Measurements from ENCODE around the gene IL22RA2.

The IL22RA2 gene

DNA sequence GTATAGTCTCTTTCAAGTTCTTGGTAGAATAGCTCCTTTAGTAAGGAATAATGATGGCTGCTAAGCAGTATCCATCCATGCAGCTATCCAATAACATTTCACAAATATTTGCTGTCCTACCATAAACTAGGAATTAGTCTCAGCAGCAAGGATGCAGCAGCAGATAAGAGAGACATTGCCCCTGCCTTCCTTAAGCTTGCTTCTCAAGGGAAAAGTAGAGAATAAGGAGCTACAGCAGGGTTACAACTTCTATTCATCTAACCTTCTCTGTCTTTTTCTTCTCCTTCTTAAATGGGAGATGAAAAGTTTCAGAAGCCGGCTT, 2.4 kb downstream of the IL22RA2 start:
- no peaks in the 10 kb centered on the region for H3K36me3 ChIP-seq (ENCODE audit: insufficient read depth, low read length)
- H3K27me3 ChIP-seq (ENCODE audit: insufficient read depth, low read length): peaks cover 9% of the 10 kb centered on the region

DNA sequence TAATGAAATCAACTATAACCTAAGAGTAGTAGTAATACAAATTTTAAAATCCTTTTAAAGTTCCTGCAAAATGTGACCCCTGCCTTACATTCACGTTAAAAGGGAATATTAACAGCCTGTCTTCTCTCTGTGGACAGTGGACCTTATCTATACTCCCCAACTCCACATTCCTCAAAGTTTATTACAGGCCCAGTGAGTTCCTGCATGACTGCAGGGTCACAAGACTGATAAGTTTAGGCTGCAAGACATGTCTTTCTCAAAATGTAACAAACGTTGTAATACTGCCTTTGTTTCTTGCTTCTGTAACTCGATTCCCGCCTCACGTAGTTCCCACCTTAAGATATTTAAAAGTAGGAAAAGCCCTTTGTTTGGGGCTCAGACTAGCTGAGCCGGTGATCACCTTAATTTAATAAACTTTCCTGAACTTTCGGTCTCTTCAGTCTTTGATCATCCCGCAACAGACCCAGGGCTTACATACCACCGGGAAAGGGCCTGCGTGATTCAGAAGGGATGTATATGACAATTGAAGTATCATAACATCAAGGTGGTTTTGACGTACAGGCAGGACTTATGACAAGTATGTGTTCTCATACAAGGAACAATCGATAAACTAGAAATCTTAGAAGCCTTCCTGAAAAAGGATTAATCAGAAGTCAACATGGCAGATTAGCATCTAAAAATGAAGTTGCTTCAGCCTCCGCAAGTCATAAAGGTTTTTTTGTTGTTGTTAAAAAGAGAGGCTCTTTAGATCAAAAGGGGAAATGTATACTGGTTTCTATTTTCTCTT, 3.0 kb downstream of the IL22RA2 start:
- Histone ChIP-seq H3K4me3 (ENCODE audit: low read length) (no peak overlapping the region), H3K9me3 (ENCODE audit: low read length) (no peaks in the 10 kb centered on the region)

More for the DNA sequence above, 2.4 kb downstream of the IL22RA2 start:
- Histone ChIP-seq H2AFZ (ENCODE audit: low read depth, low read length) (no peak overlapping the region), H3K4me3 (ENCODE audit: low read length) (no peak overlapping the region), H3K9me3 (ENCODE audit: low read length) (no peaks in the 10 kb centered on the region), H3K4me1 (ENCODE audit: insufficient read depth, low read length) (no peaks in the 10 kb centered on the region)

DNA sequence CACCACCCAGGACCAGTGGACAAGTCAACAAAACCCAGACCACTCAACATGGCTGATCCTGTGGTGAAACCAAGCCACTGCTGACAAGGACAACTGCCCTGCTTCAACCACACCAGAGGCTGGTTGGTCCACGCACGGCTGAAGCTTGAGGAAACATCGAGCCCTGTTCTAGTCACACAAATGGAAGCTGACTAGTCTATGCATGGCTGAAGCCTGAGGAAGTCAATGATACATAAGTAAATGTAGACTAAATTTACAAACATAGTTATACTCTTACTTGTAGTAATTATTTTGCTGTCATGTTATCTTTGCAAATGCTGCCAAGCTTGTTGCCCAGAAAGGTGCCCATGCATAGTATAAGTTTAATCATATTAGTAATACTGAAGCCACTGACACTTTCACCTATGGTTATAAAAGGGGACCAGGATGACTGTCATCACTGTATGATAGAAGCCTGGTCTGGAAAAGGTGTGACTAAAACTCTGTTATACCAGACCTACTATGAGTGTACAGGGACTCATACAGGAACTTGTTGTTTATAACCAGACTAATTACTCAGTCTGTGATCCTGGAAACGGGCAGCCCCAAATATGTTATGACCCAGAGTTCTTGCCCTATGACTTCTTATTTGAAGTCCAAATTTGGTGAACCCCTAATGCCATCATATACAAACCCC, 5.6 kb downstream of the IL22RA2 start:
- H3K27me3 ChIP-seq (ENCODE audit: insufficient read depth, low read length): peaks cover 9% of the 10 kb centered on the region
- no peaks in the 10 kb centered on the region for H3K36me3 ChIP-seq (ENCODE audit: insufficient read depth, low read length)
- H2AFZ ChIP-seq (ENCODE audit: low read depth, low read length): no peak overlapping the region
- H3K9me3 ChIP-seq (ENCODE audit: low read length): no peaks in the 10 kb centered on the region
- H3K4me3 ChIP-seq (ENCODE audit: low read length): no peak overlapping the region
- H3K4me1 ChIP-seq (ENCODE audit: insufficient read depth, low read length): no peaks in the 10 kb centered on the region

More for the DNA sequence above, 3.0 kb downstream of the IL22RA2 start:
- H3K36me3 ChIP-seq (ENCODE audit: insufficient read depth, low read length): no peaks in the 10 kb centered on the region
- no peak overlapping the region for H2AFZ ChIP-seq (ENCODE audit: low read depth, low read length)
- peaks cover 9% of the 10 kb centered on the region for H3K27me3 ChIP-seq (ENCODE audit: insufficient read depth, low read length)
- no peaks in the 10 kb centered on the region for H3K4me1 ChIP-seq (ENCODE audit: insufficient read depth, low read length)

DNA sequence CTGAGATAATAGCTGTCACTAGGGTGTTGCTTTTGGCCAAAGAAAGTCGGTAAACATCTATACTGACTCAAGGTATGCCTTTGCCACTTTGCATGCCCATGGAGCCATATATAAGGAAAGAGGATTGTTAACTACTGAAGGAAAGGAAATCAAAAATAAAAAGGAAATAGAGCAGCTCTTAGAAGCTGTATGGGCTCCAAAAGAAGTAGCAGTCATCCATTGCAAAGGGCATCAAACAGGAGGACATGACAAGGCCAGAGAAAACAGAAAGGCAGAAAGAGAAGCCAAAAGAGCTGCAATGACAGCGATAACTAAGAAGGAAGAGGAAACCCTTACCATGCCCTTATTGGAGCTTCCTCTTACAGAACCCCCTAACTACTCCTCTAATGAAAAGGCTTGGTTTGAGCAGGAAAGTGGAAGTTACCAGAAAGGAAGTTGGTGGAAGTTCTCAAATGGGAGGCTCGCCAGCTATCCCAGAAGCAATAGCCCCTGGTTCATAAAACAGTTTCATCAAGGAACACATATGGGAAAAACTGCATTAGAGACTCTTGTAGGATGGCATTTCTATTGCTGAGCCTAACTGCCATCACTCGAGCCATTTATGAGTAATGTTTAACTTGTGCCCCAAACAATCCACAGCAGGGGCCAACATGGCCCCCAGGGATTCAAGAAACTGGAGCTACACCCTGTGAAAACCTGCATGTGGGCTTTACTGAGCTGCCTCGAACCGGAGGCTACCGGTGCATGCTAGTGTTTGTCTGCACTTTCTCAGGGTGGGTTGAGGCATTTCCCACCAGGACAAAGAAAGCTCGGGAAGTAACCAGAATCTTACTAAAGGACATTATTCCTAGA, 7.0 kb downstream of the IL22RA2 start:
- Histone ChIP-seq H2AFZ (ENCODE audit: low read depth, low read length) (no peak overlapping the region), H3K9me3 (ENCODE audit: low read length) (no peaks in the 10 kb centered on the region), H3K27me3 (ENCODE audit: insufficient read depth, low read length) (peaks cover 8% of the 10 kb centered on the region), H3K4me3 (ENCODE audit: low read length) (no peak overlapping the region), H3K4me1 (ENCODE audit: insufficient read depth, low read length) (no peaks in the 10 kb centered on the region), H3K36me3 (ENCODE audit: insufficient read depth, low read length) (no peaks in the 10 kb centered on the region)

DNA sequence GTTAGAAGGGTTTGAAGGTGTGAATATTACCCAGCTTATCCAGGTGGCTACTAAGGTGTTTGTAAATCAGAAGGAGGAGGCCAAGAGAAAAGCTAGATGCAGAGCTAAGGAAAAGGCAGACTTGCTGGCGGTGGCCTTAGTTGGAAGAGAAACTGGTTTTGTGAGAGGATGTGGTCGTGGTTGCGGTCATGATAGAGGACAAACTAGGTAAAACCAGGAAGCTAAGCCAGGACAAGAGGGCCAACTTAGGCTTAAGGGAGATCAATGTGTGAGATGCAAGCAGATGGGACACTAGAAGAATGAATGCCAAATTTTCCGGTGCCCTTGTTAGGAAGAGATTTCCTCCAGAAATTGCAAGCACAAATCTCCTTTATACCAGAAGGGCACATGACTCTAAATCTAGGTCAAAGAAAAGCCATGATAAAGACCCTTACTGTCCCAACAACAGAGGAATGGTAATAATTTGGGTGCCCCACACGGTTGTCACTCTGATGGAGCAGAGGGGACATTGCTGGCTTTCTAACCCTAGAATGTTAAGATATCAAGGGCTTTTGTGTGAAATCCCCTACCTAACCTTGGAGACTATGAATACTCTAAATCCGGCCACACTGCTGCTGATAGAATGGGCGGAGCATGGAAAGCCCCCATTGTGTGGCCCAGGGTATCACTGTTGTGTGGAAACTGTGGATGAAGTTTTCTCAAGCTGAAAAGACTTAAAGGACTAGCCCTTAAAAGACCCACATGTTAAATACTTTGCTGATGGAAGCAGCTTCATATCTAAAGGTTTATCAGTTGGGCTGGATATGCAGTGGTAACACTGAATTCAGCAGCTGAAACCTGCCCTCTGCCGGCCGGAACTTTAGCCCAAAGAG, 7.8 kb downstream of the IL22RA2 start:
- H3K9me3 ChIP-seq (ENCODE audit: low read length): no peaks in the 10 kb centered on the region
- no peak overlapping the region for H2AFZ ChIP-seq (ENCODE audit: low read depth, low read length)
- no peak overlapping the region for H3K4me3 ChIP-seq (ENCODE audit: low read length)
- H3K27me3 ChIP-seq (ENCODE audit: insufficient read depth, low read length): peaks cover 2% of the 10 kb centered on the region
- no peaks in the 10 kb centered on the region for H3K36me3 ChIP-seq (ENCODE audit: insufficient read depth, low read length)
- H3K4me1 ChIP-seq (ENCODE audit: insufficient read depth, low read length): no peaks in the 10 kb centered on the region

DNA sequence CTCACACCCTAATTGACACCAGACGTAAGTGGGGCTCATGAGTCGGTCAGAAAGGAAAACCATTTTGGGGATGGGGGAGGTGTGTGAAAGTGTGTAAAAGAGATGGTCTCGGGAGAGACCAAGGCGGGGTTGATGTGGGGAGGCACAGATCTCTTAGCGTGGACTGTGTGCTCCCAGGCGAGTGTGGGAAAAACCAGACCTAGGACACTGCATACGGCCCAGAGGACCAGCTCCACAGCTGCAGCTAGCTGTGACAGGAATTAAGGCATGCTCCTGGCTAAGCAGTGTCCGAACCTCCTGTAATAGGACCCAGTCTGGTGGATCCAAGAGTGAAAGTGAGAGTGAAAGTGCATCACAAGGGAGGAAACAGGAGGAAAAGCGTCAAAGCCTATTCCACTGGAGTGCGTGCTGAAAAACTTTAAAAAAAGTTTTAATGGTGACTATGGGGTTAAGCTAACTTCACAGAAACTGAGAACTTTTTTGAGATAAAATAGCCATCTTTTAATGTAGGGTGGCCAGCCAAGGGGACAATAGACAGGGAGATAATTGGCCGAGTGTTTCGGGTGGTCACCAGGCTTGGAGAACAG, 9.6 kb downstream of the IL22RA2 start:
- no peak overlapping the region for H3K4me3 ChIP-seq (ENCODE audit: low read length)

GRCh38 chr6:137162692-137163306, 10.6 kb downstream of the IL22RA2 start:
- no peak overlapping the region for H2AFZ ChIP-seq (ENCODE audit: low read depth, low read length)
- no peaks in the 10 kb centered on the region for H3K4me1 ChIP-seq (ENCODE audit: insufficient read depth, low read length)
- no peak overlapping the region for H3K4me3 ChIP-seq (ENCODE audit: low read length)

More for the DNA sequence above, 9.6 kb downstream of the IL22RA2 start:
- H3K9me3 ChIP-seq (ENCODE audit: low read length): no peaks in the 10 kb centered on the region
- no peaks in the 10 kb centered on the region for H3K4me1 ChIP-seq (ENCODE audit: insufficient read depth, low read length)
- H2AFZ ChIP-seq (ENCODE audit: low read depth, low read length): no peak overlapping the region
- no peaks in the 10 kb centered on the region for H3K27me3 ChIP-seq (ENCODE audit: insufficient read depth, low read length)
- H3K36me3 ChIP-seq (ENCODE audit: insufficient read depth, low read length): no peaks in the 10 kb centered on the region

DNA sequence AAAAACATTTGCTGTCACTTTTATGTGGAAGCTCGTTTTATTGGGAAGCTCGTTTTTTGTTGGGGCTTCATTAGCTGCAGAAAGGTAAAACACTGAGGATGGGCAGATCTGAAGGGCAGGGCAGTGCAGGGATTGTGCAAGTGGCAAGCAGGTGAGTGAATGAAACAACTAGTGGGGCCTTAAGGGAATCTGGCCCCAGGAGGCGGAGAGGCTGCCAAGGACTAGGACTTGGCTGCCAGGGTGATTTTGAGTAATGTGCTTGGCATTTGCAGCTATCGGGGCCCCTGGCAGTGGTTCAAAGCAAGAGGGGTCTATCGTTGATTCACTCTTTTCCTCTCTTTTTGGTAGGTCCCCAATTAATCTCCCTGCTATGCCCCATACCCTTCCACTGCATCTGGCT, 11.5 kb downstream of the IL22RA2 start:
- H3K36me3 ChIP-seq (ENCODE audit: insufficient read depth, low read length): no peaks in the 10 kb centered on the region
- H3K27me3 ChIP-seq (ENCODE audit: insufficient read depth, low read length): no peaks in the 10 kb centered on the region
- H2AFZ ChIP-seq (ENCODE audit: low read depth, low read length): no peak overlapping the region
- H3K9me3 ChIP-seq (ENCODE audit: low read length): no peaks in the 10 kb centered on the region
- no peak overlapping the region for H3K4me3 ChIP-seq (ENCODE audit: low read length)
- H3K4me1 ChIP-seq (ENCODE audit: insufficient read depth, low read length): no peaks in the 10 kb centered on the region

More at GRCh38 chr6:137162692-137163306, 10.6 kb downstream of the IL22RA2 start:
- no peaks in the 10 kb centered on the region for H3K36me3 ChIP-seq (ENCODE audit: insufficient read depth, low read length)
- H3K27me3 ChIP-seq (ENCODE audit: insufficient read depth, low read length): no peaks in the 10 kb centered on the region
- no peaks in the 10 kb centered on the region for H3K9me3 ChIP-seq (ENCODE audit: low read length)

- Histone ChIP-seq H3K27me3 (ENCODE audit: insufficient read depth, low read length) (no peaks in the 10 kb centered on the region), H2AFZ (ENCODE audit: low read depth, low read length) (no peak overlapping the region), H3K4me1 (ENCODE audit: insufficient read depth, low read length) (no peaks in the 10 kb centered on the region), H3K36me3 (ENCODE audit: insufficient read depth, low read length) (no peaks in the 10 kb centered on the region), H3K9me3 (ENCODE audit: low read length) (no peaks in the 10 kb centered on the region), H3K4me3 (ENCODE audit: low read length) (no peak overlapping the region)
Measured at GRCh38 chr6:137160763-137161162, 12.7 kb downstream of the IL22RA2 start.

DNA sequence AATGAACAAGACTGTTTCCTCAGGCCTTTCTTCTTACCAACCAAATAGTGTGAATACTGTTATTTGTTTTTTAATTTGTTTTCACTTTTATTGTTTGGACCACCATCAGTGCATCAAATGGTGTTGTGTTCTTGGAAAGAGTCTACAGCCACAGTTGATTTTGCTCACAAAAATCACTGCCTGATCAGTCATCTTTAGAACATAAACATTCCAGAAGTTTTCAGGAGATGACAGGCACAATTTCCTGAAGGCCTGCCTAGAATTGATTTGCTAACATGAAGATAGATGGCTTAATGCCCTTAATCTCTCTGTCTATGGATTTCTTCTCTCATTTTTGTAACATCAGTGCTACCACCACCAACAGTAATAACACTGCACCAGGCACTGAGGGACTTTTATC, 13.5 kb downstream of the IL22RA2 start:
- Histone ChIP-seq H3K9me3 (ENCODE audit: low read length) (no peaks in the 10 kb centered on the region), H2AFZ (ENCODE audit: low read depth, low read length) (no peak overlapping the region), H3K27me3 (ENCODE audit: insufficient read depth, low read length) (no peaks in the 10 kb centered on the region), H3K4me3 (ENCODE audit: low read length) (no peak overlapping the region), H3K4me1 (ENCODE audit: insufficient read depth, low read length) (no peaks in the 10 kb centered on the region), H3K36me3 (ENCODE audit: insufficient read depth, low read length) (no peaks in the 10 kb centered on the region)

DNA sequence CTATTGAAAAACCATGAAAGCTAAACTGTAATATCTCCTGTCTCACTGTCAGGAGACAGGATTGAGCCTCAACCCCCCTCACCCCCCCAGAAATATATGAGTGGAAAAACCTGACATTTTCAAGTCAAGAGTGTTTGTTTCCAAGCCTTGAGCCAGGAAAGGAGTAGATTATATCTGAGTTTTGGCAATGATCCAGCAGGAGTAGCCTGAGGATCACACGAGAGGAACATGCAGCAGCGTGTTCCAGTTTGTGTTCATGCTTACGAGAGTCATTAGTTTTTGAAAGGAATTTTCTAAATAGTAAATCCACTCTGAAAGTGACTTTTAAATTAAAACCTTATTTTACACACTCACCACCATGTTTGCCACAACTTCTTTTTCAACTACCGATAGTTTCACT, 15.8 kb downstream of the IL22RA2 start:
- no peaks in the 10 kb centered on the region for H3K4me1 ChIP-seq (ENCODE audit: insufficient read depth, low read length)
- no peak overlapping the region for H2AFZ ChIP-seq (ENCODE audit: low read depth, low read length)
- H3K9me3 ChIP-seq (ENCODE audit: low read length): no peaks in the 10 kb centered on the region
- H3K27me3 ChIP-seq (ENCODE audit: insufficient read depth, low read length): no peaks in the 10 kb centered on the region
- no peaks in the 10 kb centered on the region for H3K36me3 ChIP-seq (ENCODE audit: insufficient read depth, low read length)
- H3K4me3 ChIP-seq (ENCODE audit: low read length): no peak overlapping the region

DNA sequence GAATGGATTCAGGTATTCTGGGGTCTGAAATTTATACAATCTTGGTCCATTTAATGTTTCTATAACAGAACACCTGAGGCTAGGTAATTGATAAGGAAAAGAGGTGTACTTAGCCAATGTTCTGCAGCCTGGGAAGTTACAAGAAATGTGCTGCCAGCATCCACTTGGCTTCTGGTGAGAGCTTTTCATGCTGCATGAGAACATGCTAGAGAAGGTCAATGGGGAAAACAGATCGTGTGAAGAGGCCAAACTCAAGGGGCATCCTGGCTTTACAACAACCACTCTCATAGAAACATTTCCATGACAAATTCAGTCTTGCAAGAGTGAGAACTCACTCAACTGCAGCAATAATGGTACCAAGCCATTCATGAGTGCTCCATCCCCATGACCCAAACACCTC, 16.8 kb downstream of the IL22RA2 start:
- H3K4me1 ChIP-seq (ENCODE audit: insufficient read depth, low read length): no peaks in the 10 kb centered on the region
- H3K36me3 ChIP-seq (ENCODE audit: insufficient read depth, low read length): no peaks in the 10 kb centered on the region
- H3K9me3 ChIP-seq (ENCODE audit: low read length): no peaks in the 10 kb centered on the region
- no peak overlapping the region for H3K4me3 ChIP-seq (ENCODE audit: low read length)
- H3K27me3 ChIP-seq (ENCODE audit: insufficient read depth, low read length): no peaks in the 10 kb centered on the region
- H2AFZ ChIP-seq (ENCODE audit: low read depth, low read length): no peak overlapping the region
